Duodenal mucosa (tissue), 2 donors: ENCODE results near the gene EPB41L1.
A peak's percentile ranks its signal among the peaks of the same experiment; 100 is the strongest.

Experiments used
- H3K27ac ChIP-seq: one replicate; pipeline ENCODE4 v1.7.0; 2013; ENCODE audit warnings: low read depth, low read length
- H3K27me3 ChIP-seq, 2 donors: one replicate each; pipeline ENCODE4 v1.7.0; 2013; ENCODE audit warnings: low read length in 2 of 2, control low read depth in 1 of 2; ENCODE audit not compliant: insufficient read depth in 2 of 2, control insufficient read depth in 1 of 2
- H3K36me3 ChIP-seq, 2 donors: one replicate each; pipeline ENCODE4 v1.7.0; 2013; ENCODE audit warnings: low read length in 2 of 2, control low read depth in 1 of 2; ENCODE audit not compliant: insufficient read depth in 2 of 2, control insufficient read depth in 1 of 2
- H3K4me1 ChIP-seq, 2 donors: one replicate each; pipeline ENCODE4 v1.7.0; 2013; ENCODE audit warnings: low read length in 2 of 2, control low read depth in 1 of 2; ENCODE audit not compliant: insufficient read depth in 2 of 2, control insufficient read depth in 1 of 2
- H3K4me3 ChIP-seq, 2 donors: one replicate each; pipeline ENCODE4 v1.7.0; 2013; ENCODE audit warnings: low read length in 2 of 2, low read depth in 1 of 2
- H3K9ac ChIP-seq, 2 donors: one replicate each; pipeline ENCODE4 v1.7.0; 2013; ENCODE audit warnings: low read length in 2 of 2, low read depth in 1 of 2
- H3K9me3 ChIP-seq, 2 donors: one replicate each; pipeline ENCODE4 v1.7.0; 2013; ENCODE audit warnings: low read length in 2 of 2, control low read depth in 1 of 2; ENCODE audit not compliant: control insufficient read depth in 1 of 2

The EPB41L1 gene

GRCh38 chr20:36152261-36152660 lies 2.3 kb upstream of the EPB41L1 start:
- Histone ChIP-seq H3K9me3 (no peaks in the 10 kb centered on the region), H3K4me3 (no peak overlapping the region), H3K27me3 (no peaks in the 10 kb centered on the region), H3K9ac (no peak overlapping the region), H3K36me3 (no peaks in the 10 kb centered on the region), H3K4me1 (peaks cover 6 to 22% of the 10 kb centered on the region in 2 donors), H3K27ac (no peak overlapping the region)

- no peak overlapping the region for H3K9ac ChIP-seq
- no peaks in the 10 kb centered on the region for H3K36me3 ChIP-seq
- peaks cover 6 to 22% of the 10 kb centered on the region in 2 donors for H3K4me1 ChIP-seq
- H3K27ac ChIP-seq = no peak overlapping the region
- no peak overlapping the region for H3K4me3 ChIP-seq
- no peaks in the 10 kb centered on the region for H3K27me3 ChIP-seq
- no peaks in the 10 kb centered on the region for H3K9me3 ChIP-seq
Observed at GRCh38 chr20:36153204-36153603, 1.3 kb upstream of the EPB41L1 start.

GRCh38 chr20:36153736-36154699 lies 522 bp upstream of the EPB41L1 start:
- H3K9me3 ChIP-seq = no peaks in the 10 kb centered on the region
- no peaks in the 10 kb centered on the region for H3K27me3 ChIP-seq
- no peak overlapping the region for H3K27ac ChIP-seq

DNA sequence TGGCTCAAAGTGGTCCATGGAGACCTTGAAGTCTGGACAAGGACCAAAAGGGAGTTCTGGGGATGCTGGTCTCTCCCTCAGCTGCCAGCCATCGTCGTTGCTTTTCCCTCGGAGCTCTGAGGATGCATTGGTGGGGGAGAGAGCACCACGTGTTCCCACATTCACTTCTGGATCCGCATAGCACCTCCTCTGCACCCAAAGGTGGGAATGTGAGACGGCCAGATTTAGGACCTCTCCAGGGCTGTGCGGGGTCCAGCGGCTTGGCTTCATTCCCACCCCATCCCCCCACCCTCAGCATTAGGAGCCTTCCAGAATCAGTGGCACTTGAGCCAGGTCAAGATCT lies 1.1 kb downstream of the EPB41L1 start:
- Histone ChIP-seq H3K4me1 (peaks cover 6 to 22% of the 10 kb centered on the region in 2 donors), H3K4me3 (peak overlapping the region; percentile 48 to 65), H3K9me3 (no peaks in the 10 kb centered on the region), H3K27me3 (no peaks in the 10 kb centered on the region), H3K27ac (no peak overlapping the region), H3K36me3 (no peaks in the 10 kb centered on the region), H3K9ac (no peak overlapping the region)

More at GRCh38 chr20:36153736-36154699, 522 bp upstream of the EPB41L1 start:
- Histone ChIP-seq H3K4me3 (peak overlapping the region; percentile 54 to 64), H3K4me1 (peaks cover 6 to 22% of the 10 kb centered on the region in 2 donors), H3K9ac (peak overlapping the region; percentile 47 to 54), H3K36me3 (no peaks in the 10 kb centered on the region)

DNA sequence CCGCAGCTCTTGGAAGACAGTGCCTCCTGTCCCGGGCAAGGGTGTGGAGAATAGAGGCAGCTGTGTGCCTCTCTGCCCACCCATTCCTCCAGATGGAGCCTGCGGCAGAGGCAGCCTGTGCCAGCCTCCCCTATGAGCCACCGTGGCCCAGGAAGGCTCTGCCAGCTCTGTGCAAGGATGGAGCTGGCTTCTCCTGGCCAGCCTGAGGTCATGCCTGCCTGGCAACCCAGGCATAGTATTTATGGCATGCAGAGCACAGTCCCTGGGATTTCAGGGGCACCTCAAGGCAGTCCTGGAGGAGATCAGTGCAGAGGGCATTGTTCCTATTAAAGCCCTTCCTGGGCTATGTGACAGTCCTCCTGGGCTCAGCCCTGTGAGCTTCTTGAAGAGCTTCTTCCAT lies 1.5 kb downstream of the EPB41L1 start:
- Histone ChIP-seq H3K36me3 (no peaks in the 10 kb centered on the region), H3K9me3 (no peaks in the 10 kb centered on the region), H3K27ac (no peak overlapping the region), H3K4me3 (no peak overlapping the region), H3K4me1 (peaks cover 6 to 22% of the 10 kb centered on the region in 2 donors), H3K9ac (no peak overlapping the region), H3K27me3 (no peaks in the 10 kb centered on the region)

GRCh38 chr20:36157610-36158009 lies 3.1 kb downstream of the EPB41L1 start:
- no peaks in the 10 kb centered on the region for H3K27me3 ChIP-seq
- H3K9me3 ChIP-seq = no peaks in the 10 kb centered on the region
- no peak overlapping the region for H3K27ac ChIP-seq
- peaks cover 6 to 22% of the 10 kb centered on the region in 2 donors for H3K4me1 ChIP-seq
- no peaks in the 10 kb centered on the region for H3K36me3 ChIP-seq
- H3K4me3 ChIP-seq = no peak overlapping the region
- H3K9ac ChIP-seq = no peak overlapping the region

DNA sequence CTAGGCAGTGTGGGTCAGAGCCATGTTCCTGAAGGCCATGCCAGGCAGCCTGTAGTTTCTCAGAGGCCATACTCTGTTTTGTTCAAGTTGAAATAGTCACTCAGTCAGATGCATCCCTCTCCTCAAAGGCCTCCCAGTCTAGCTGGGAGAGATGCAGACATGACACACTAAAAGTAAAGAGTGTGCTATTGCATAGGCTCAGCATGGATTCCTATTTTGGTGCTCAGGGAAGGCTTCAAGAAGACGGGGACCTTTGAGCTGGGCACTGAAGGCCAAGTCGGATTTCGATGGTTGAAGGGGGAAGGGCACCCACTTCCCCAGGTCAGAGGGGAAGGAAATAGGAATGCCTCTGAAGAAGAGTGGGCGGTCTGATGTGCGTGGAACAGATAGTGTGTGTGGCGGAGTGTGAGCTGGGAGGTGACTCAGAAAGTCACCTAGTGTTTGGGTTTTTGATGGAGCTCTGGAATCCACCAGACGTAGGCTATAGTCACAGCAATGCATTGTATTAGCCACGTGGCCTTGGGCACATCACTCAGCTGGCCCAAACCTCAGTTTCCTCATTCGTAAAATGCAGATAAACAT lies 3.7 kb downstream of the EPB41L1 start:
- Histone ChIP-seq H3K27ac (no peak overlapping the region), H3K9ac (no peak overlapping the region), H3K4me1 (peaks cover 6 to 22% of the 10 kb centered on the region in 2 donors), H3K9me3 (no peaks in the 10 kb centered on the region), H3K4me3 (no peak overlapping the region), H3K27me3 (no peaks in the 10 kb centered on the region), H3K36me3 (no peaks in the 10 kb centered on the region)

GRCh38 chr20:36159833-36160232 lies 5.3 kb downstream of the EPB41L1 start:
- H3K36me3 ChIP-seq = no peaks in the 10 kb centered on the region
- H3K4me1 ChIP-seq = peaks cover 0 to 12% of the 10 kb centered on the region in 2 donors
- H3K4me3 ChIP-seq = no peak overlapping the region
- H3K27ac ChIP-seq = no peak overlapping the region
- H3K9me3 ChIP-seq = no peaks in the 10 kb centered on the region
- H3K27me3 ChIP-seq = no peaks in the 10 kb centered on the region
- H3K9ac ChIP-seq = no peak overlapping the region

DNA sequence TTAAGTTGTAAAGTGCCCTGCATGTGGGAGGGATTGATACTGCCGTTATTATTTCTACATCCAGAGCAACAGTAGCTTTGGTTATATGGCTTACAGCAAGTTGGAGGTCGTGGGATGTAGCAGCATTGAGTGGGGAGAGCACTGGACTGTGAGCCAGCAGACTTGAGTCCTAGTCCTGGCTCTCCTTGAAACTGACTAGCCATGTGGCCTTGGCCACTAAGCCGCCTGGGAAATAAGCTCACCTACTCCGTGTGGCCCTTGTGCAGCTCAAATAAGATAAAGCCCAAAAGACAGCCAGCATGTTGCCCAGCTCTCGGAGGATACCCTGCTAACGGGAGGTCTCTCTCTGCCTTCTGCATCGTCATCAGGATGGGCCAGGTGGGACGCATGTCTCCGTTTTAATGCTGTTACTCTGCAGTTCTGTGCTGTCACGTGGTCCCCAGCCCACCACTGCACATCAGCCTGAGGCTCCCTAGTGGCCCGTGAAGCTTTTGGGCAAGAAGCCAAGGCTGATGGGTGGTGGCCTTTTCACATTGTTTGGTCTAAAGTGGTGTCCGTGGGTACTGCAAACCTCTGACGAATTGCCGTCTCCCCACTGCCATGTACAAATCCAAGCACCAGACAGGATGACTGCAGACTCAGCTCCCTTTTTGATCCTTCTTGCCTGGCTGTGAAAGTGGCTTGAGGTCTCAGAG lies 7.9 kb downstream of the EPB41L1 start:
- H3K9ac ChIP-seq = no peak overlapping the region
- no peak overlapping the region for H3K27ac ChIP-seq
- no peaks in the 10 kb centered on the region for H3K9me3 ChIP-seq
- H3K4me1 ChIP-seq = no peaks in the 10 kb centered on the region
- no peak overlapping the region for H3K4me3 ChIP-seq
- no peaks in the 10 kb centered on the region for H3K36me3 ChIP-seq
- no peaks in the 10 kb centered on the region for H3K27me3 ChIP-seq
